DOHH2 (cell line): ENCODE results near the gene KRT28.

Experiments used
- EZH2phosphoT487 ChIP-seq: fragments of 200-600 bp; sonication (generic); IDR thresholded peaks from 2 replicates; pipeline ENCODE4 v1.6.1; 2017; ENCODE audit warnings: borderline replicate concordance, mild to moderate bottlenecking, antibody characterized with exemption, low read length, moderate library complexity, mixed read lengths
- TF ChIP-seq, protein P1 (sequence below): fragments of 200-600 bp; sonication (generic); IDR thresholded peaks from one replicate; pipeline ENCODE4 v1.5.1; 2014; ENCODE audit warnings: antibody characterized with exemption, mild to moderate bottlenecking, low read depth, low read length; ENCODE audit not compliant: poor library complexity, severe bottlenecking

DNA sequence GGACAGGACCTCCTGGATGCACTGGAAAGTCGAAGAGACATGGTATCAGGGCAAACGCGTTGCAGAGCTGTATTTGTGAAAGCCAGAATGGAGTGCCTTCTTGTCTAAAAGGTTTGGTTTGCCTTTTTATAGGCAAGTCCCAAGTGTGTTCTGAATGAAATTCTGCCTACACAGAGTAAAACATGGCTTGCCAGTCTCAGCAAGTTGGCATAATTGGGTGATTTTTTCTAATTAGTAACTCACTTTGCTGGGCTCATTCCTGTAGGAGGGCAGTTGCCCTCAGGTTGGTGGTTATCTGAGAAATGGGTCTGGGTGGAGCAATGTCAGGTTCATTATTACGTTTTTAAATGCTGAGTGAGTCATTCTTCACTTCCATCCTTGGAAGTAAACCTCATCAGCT is 44.5 kb downstream of the KRT28 start, which contains the start of gene KRT25:
- TF ChIP-seq, protein P1, sequence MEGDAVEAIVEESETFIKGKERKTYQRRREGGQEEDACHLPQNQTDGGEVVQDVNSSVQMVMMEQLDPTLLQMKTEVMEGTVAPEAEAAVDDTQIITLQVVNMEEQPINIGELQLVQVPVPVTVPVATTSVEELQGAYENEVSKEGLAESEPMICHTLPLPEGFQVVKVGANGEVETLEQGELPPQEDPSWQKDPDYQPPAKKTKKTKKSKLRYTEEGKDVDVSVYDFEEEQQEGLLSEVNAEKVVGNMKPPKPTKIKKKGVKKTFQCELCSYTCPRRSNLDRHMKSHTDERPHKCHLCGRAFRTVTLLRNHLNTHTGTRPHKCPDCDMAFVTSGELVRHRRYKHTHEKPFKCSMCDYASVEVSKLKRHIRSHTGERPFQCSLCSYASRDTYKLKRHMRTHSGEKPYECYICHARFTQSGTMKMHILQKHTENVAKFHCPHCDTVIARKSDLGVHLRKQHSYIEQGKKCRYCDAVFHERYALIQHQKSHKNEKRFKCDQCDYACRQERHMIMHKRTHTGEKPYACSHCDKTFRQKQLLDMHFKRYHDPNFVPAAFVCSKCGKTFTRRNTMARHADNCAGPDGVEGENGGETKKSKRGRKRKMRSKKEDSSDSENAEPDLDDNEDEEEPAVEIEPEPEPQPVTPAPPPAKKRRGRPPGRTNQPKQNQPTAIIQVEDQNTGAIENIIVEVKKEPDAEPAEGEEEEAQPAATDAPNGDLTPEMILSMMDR: no peak
- TF ChIP-seq EZH2phosphoT487: no peak
